ENCODE data around the gene TEX55. TPM values are rescaled to one million over a fixed set of nuclear protein-coding genes. Genes with fewer than 3 reads are reported as not detected.
"Not testable (repeated sequence)": the region's sequence is repeated elsewhere in the genome, so short reads cannot be mapped to it uniquely, and the experiment has no call there.

Gene TEX55
- polyA plus RNA-seq (ENCODE audit: insufficient read length in 3 of 3) = not detected

GRCh38 chr3:119145500-119146167, at the start of gene TEX55:
Gene TEX55, plus strand, starts transcription at chr3:119146165. Its CDS starts 25 bp downstream, at chr3:119146190.
- peak in 2 of 3 donors; percentile 5 to 12 for DNase-seq (ENCODE audit: low read depth in 3 of 3, low spot score in 2 of 3)

GRCh38 chr3:119098003-119098402, 48.0 kb upstream of the TEX55 start:
- no peak for DNase-seq (ENCODE audit: low read depth in 3 of 3, low spot score in 2 of 3)

- peak in 2 of 3 donors; percentile 10 to 16 for DNase-seq (ENCODE audit: low read depth in 3 of 3, low spot score in 2 of 3)
These were observed 47.2 kb upstream of the TEX55 start for GRCh38 chr3:119098619-119099222.

GRCh38 chr3:119099785-119100184, 46.2 kb upstream of the TEX55 start:
- no peak for DNase-seq (ENCODE audit: low read depth in 3 of 3, low spot score in 2 of 3)

GRCh38 chr3:119104031-119104430, 41.9 kb upstream of the TEX55 start:
- no peak for DNase-seq (ENCODE audit: low read depth in 3 of 3, low spot score in 2 of 3)

GRCh38 chr3:119118330-119118729, 27.6 kb upstream of the TEX55 start:
- not testable (repeated sequence) for DNase-seq (ENCODE audit: low read depth in 3 of 3, low spot score in 2 of 3)

- DNase-seq (ENCODE audit: low read depth in 3 of 3, low spot score in 2 of 3) = no peak
These were observed 25.5 kb upstream of the TEX55 start for GRCh38 chr3:119120480-119120879.

- no peak for DNase-seq (ENCODE audit: low read depth in 3 of 3, low spot score in 2 of 3)
These were observed 23.6 kb upstream of the TEX55 start for GRCh38 chr3:119122350-119122749.

GRCh38 chr3:119125342-119125741, 20.6 kb upstream of the TEX55 start:
- DNase-seq (ENCODE audit: low read depth in 3 of 3, low spot score in 2 of 3) = no peak

- DNase-seq (ENCODE audit: low read depth in 3 of 3, low spot score in 2 of 3) = no peak
These were observed 20.0 kb upstream of the TEX55 start for GRCh38 chr3:119125742-119126504.

GRCh38 chr3:119130291-119130690, 15.7 kb upstream of the TEX55 start:
- not testable (repeated sequence) for DNase-seq (ENCODE audit: low read depth in 3 of 3, low spot score in 2 of 3)

- DNase-seq (ENCODE audit: low read depth in 3 of 3, low spot score in 2 of 3) = not testable (repeated sequence)
These were observed 13.7 kb upstream of the TEX55 start for GRCh38 chr3:119132291-119132690.

- DNase-seq (ENCODE audit: low read depth in 3 of 3, low spot score in 2 of 3) = not testable (repeated sequence)
These were observed 6.6 kb upstream of the TEX55 start for GRCh38 chr3:119139360-119139759.

- DNase-seq (ENCODE audit: low read depth in 3 of 3, low spot score in 2 of 3) = no peak
These were observed 5.5 kb upstream of the TEX55 start for GRCh38 chr3:119140466-119140865.

GRCh38 chr3:119145128-119145499, 851 bp upstream of the TEX55 start:
- DNase-seq (ENCODE audit: low read depth in 3 of 3, low spot score in 2 of 3) = no peak

GRCh38 chr3:119146578-119147375, 812 bp downstream of the TEX55 start:
- no peak for DNase-seq (ENCODE audit: low read depth in 3 of 3, low spot score in 2 of 3)

GRCh38 chr3:119147494-119147893, 1.5 kb downstream of the TEX55 start:
- no peak for DNase-seq (ENCODE audit: low read depth in 3 of 3, low spot score in 2 of 3)

- DNase-seq (ENCODE audit: low read depth in 3 of 3, low spot score in 2 of 3) = no peak
These were observed 2.7 kb downstream of the TEX55 start for GRCh38 chr3:119148493-119149180.

GRCh38 chr3:119149484-119149883, 3.5 kb downstream of the TEX55 start:
- no peak for DNase-seq (ENCODE audit: low read depth in 3 of 3, low spot score in 2 of 3)

- DNase-seq (ENCODE audit: low read depth in 3 of 3, low spot score in 2 of 3) = no peak
These were observed 10.9 kb downstream of the TEX55 start for GRCh38 chr3:119156868-119157267.
